ENCODE data around the gene MRPL1.

MRPL1 gene

DNA sequence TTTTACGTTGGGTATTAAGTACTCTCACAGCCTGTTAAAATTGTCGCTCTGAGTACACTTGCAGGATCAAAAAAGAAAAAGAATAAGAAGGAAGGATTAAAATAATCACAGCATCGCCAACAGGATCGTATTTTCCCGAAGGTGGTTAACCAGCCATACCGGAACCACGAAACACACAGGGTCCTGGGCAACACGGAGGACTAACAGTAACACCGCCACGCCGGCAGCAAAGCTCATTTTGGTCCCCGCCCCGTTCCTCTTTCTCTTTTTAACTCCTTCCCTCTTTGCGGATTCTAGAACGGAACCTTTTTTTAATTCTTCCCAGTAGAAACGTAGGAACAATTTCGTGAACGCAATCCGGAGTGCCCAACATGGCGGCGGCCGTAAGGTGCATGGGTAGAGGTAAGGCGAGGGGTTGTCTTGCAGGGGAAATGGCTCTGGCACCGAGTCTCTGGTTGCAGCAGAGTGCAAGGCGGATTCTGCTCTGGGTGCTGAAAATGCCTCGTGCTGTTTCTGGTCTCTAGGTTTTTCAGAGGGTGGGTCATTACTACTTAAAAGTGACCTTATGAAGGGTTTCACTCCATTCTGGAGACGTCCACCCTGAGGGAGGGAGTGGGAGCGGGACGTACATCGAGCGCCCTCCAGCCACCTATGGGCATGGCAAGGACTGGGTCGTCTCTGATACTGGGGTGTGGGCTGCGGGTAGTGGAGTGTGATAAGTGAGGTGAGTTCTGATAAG is at the start of gene MRPL1:
Gene MRPL1 (plus strand): TSS at position 353 of the 739 bp plus-strand sequence. CDS start 19 bp downstream, at position 372.
- H3K4me3 ChIP-seq (ENCODE audit: control insufficient read depth, low read depth, low read length): peak within 1 kb of the TSS; percentile 99
- no peak for TF ChIP-seq CTCF (conservative IDR thresholded peaks at IDR 0.05; ENCODE audit: control insufficient read depth, insufficient read depth, low read depth, low read length)
- DNase-seq (ENCODE audit: low read depth): peak; percentile 96

DNA sequence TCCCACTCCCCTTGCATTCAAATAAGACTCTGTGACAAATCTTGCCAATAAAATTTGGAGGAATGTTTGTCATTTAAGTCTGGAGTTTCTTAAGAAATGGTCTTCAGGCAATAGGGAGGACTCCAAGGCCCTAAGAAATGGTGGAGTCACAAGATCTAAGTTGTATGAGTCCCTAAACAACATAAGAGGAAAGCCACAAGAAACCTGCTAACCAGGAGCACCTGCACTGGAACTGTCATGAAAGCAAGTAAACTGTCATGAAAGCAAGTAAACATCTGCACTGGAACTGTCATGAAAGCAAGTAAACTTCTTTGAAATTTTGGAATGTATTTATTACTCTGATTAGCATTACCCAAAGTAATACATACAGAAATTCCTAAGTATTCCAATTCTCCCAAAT is 47.0 kb upstream of the MRPL1 start:
- no peak for TF ChIP-seq CTCF (conservative IDR thresholded peaks at IDR 0.05; ENCODE audit: control insufficient read depth, insufficient read depth, low read depth, low read length)
- DNase-seq (ENCODE audit: low read depth): no peak
- H3K4me3 ChIP-seq (ENCODE audit: control insufficient read depth, low read depth, low read length): no peak overlapping the region

GRCh38 chr4:77816546-77816945 is 46.1 kb upstream of the MRPL1 start:
- H3K4me3 ChIP-seq (ENCODE audit: control insufficient read depth, low read depth, low read length): no peak overlapping the region
- TF ChIP-seq CTCF (conservative IDR thresholded peaks at IDR 0.05; ENCODE audit: control insufficient read depth, insufficient read depth, low read depth, low read length): no peak
- no peak for DNase-seq (ENCODE audit: low read depth)

DNA sequence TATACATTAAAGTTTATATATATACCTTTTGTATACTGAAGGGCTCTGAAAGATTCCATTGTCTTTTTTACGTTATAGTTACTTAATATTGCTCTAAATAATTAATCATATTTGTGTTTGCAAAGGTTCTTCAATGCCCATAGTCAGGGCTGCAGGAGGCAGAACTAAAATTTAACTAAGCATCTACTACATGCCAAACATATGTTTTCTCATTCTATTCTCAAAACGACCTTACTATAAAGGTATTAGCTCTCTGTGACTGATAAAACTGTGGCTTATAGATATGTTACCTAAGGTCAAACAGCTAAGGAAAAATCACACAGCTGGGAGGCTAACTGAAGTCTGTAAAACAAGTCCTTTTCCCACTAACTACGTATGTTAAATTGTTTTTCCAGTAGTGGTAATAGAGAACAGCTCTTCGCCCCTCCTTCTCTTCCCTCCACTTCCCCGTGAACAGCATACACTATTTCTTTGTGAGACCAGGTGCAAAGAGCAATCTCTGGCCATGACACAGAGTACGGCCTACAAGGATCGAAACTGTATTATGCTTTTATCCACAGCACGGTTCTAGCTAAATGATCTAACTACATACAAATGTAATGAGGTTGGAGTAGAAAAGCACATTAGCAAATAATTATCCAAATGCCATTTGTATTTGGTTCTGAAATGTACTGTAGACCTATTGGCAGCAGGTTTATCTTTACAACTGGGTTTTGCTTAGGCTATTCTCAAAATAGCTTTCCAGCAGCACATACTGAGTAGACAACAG is 45.1 kb upstream of the MRPL1 start:
- peak overlapping the region; percentile 76 for H3K4me3 ChIP-seq (ENCODE audit: control insufficient read depth, low read depth, low read length)
- DNase-seq (ENCODE audit: low read depth): peak; percentile 28
- no peak for TF ChIP-seq CTCF (conservative IDR thresholded peaks at IDR 0.05; ENCODE audit: control insufficient read depth, insufficient read depth, low read depth, low read length)

- H3K4me3 ChIP-seq (ENCODE audit: control insufficient read depth, low read depth, low read length): peak overlapping the region; percentile 76
- DNase-seq (ENCODE audit: low read depth): peak; percentile 85
- TF ChIP-seq CTCF (conservative IDR thresholded peaks at IDR 0.05; ENCODE audit: control insufficient read depth, insufficient read depth, low read depth, low read length): peak; percentile 50
These were observed 44.5 kb upstream of the MRPL1 start for GRCh38 chr4:77818073-77818601.

DNA sequence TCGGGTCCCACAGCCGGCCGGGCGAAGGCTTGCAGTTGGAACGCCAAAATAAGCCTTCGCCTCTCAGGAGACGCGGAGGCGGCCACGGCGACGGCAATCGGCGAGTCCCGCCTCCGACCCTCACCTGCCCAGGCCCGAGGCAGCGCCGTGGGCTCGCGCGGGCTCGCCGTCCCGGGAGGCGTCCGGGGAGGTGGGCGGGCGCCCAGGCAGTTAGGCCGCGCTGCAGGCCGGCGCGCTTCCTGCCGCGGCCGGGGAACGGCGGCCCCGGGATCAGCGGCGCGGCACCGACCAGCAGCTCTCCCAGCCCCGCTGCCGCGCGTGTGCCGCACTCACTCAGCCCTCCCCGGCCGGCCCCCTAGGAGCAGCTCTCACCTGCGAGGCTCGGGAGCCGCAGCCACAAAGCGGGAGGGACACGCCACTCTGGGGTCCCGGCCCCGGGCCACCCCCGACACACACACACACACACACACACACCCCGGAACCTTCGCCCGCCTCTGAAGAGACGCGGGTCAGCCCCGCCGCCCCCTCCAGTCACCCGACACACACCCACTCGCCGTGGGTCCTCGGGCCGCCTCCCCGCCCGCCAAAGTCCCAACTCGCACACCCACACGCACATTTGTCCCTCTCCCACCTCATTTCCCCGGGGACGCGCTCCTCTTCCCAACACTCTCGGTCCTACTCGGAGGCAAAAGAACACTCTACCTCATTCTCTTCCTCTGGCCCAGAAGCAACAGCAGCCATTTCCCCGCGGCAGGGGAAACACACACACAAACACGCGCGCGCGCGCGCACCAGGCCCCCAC is 43.8 kb upstream of the MRPL1 start, which contains the start of gene CNOT6L:
Gene CNOT6L (minus strand): TSS at position 767 of the 802 bp plus-strand sequence. CDS start 60 bp downstream, at position 707.
- no peak for TF ChIP-seq CTCF (conservative IDR thresholded peaks at IDR 0.05; ENCODE audit: control insufficient read depth, insufficient read depth, low read depth, low read length)
- DNase-seq (ENCODE audit: low read depth): peak; percentile 68

More for the DNA sequence above, 43.8 kb upstream of the MRPL1 start, which contains the start of gene CNOT6L:
- peak within 1 kb of the TSS; percentile 89 for H3K4me3 ChIP-seq (ENCODE audit: control insufficient read depth, low read depth, low read length)
